IgD-negative memory B cell (primary cell): ENCODE data around the gene PABPC1L. TPM values are rescaled to one million over a fixed set of nuclear protein-coding genes. Genes with fewer than 3 reads are reported as not detected.

Experiments used
- H3K27ac Mint-ChIP-seq, 3 donors: one replicate each; pipeline ENCODE4 v1.8.0; 2020 to 2022; ENCODE audit warnings: mild to moderate bottlenecking in 3 of 3, mixed read lengths in 3 of 3, moderate library complexity in 1 of 3
- H3K27me3 Mint-ChIP-seq: one replicate; pipeline ENCODE4 v1.8.0; 2021; ENCODE audit warnings: mixed read lengths
- H3K36me3 Mint-ChIP-seq: one replicate; pipeline ENCODE4 v1.8.0; 2020; ENCODE audit warnings: mild to moderate bottlenecking, mixed read lengths
- H3K4me1 Mint-ChIP-seq, 3 donors: one replicate each; pipeline ENCODE4 v1.8.0; 2020 to 2022; ENCODE audit warnings: mixed read lengths in 3 of 3, mild to moderate bottlenecking in 1 of 3
- H3K4me3 Mint-ChIP-seq, 4 donors: one replicate each; pipeline ENCODE4 v1.8.0; 2020 to 2022; ENCODE audit warnings: mild to moderate bottlenecking in 4 of 4, mixed read lengths in 4 of 4, moderate library complexity in 3 of 4
- H3K9me3 Mint-ChIP-seq, 3 donors: one replicate each; pipeline ENCODE4 v1.8.0; 2020 to 2021; ENCODE audit warnings: mixed read lengths in 3 of 3, mild to moderate bottlenecking in 1 of 3
- polyA plus RNA-seq: library from polyadenylated mRNA; unstranded; fragments of 300-500 nt; fragmentation: Illumina TruSeq; gene quantifications from one replicate; pipeline ENCODE4 v1.2.3, GENCODE V29; 2021

The PABPC1L gene
- polyA plus RNA-seq, 1 donor from 2014 or later = 3.4 TPM

DNA sequence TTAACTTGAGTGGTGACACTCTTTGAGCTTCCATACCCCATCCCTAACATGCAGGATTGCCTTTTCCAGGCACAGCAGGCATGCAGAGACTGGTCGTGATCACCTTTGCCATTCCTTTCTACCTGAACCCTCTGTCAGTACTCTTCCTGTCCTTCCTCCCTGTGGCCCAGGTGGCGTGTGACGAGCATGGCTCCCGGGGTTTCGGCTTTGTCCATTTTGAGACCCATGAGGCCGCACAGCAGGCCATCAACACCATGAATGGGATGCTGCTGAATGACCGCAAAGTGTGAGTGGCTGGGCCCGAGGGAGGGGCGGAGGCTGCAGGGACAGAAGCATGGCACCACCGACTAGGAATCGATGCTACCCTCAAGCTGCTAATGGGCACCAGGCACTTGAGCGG lies 6.7 kb downstream of the PABPC1L start:
- no peak overlapping the region for H3K27ac Mint-ChIP-seq
- H3K36me3 Mint-ChIP-seq = peaks cover 2% of the 10 kb centered on the region
- no peaks in the 10 kb centered on the region for H3K9me3 Mint-ChIP-seq
- no peak overlapping the region for H3K4me3 Mint-ChIP-seq
- H3K4me1 Mint-ChIP-seq = peaks cover 0 to 2% (median 0%) of the 10 kb centered on the region in 3 donors
- H3K27me3 Mint-ChIP-seq = no peaks in the 10 kb centered on the region

DNA sequence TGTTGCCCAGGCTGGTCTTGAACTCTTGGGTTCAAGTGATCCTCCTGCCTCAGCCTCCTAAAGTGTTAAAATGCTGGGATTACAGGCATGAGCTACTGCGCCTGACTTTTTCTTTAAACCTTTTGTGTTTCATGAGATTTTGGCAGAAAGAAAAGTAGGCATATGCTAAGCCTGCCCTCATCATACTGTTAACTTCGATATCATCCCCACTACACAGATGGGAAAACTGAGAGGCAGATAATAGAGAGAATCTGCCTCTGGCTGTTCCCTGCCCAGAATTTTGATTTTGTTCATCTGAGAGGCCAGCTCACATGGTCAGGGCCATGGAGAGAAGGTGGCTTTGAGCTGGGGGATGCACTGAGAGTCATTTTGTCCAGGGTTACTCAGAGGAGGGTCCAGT lies 7.5 kb downstream of the PABPC1L start:
- no peak overlapping the region for H3K4me3 Mint-ChIP-seq
- no peaks in the 10 kb centered on the region for H3K27me3 Mint-ChIP-seq
- H3K9me3 Mint-ChIP-seq = no peaks in the 10 kb centered on the region
- H3K36me3 Mint-ChIP-seq = peaks cover 2% of the 10 kb centered on the region
- H3K27ac Mint-ChIP-seq = peak overlapping the region in 1 of 3 donors; percentile 77
- H3K4me1 Mint-ChIP-seq = peaks cover 0 to 1% (median 0%) of the 10 kb centered on the region in 3 donors

- Mint-ChIP-seq H3K27me3 (no peaks in the 10 kb centered on the region), H3K27ac (no peak overlapping the region), H3K9me3 (no peaks in the 10 kb centered on the region), H3K4me3 (no peak overlapping the region), H3K4me1 (peaks cover 0 to 1% (median 0%) of the 10 kb centered on the region in 3 donors), H3K36me3 (peaks cover 2% of the 10 kb centered on the region)
Observed at GRCh38 chr20:44918342-44918741, 8.5 kb downstream of the PABPC1L start.

DNA sequence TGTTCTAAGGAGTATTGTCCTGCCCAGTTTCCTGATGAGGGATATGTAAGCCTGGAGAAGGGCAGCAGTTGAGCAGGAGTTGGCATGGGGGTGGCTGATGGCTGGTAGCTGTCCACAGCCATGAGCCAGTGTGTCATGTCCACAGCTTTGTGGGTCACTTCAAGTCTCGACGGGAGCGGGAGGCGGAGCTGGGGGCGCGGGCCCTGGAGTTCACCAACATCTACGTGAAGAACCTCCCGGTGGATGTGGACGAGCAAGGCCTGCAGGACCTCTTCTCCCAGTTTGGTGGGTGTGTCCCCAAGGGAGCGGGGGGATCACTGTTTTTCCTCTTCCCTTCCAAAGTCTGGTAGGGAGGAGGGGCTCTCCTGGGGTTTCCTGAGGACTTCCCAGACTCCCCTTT lies 8.9 kb downstream of the PABPC1L start:
- H3K4me1 Mint-ChIP-seq = peaks cover 0 to 1% (median 0%) of the 10 kb centered on the region in 3 donors
- H3K9me3 Mint-ChIP-seq = no peaks in the 10 kb centered on the region
- peaks cover 2% of the 10 kb centered on the region for H3K36me3 Mint-ChIP-seq
- H3K27ac Mint-ChIP-seq = no peak overlapping the region
- H3K4me3 Mint-ChIP-seq = no peak overlapping the region
- no peaks in the 10 kb centered on the region for H3K27me3 Mint-ChIP-seq

- no peak overlapping the region for H3K27ac Mint-ChIP-seq
- H3K36me3 Mint-ChIP-seq = peaks cover 5% of the 10 kb centered on the region
- no peaks in the 10 kb centered on the region for H3K27me3 Mint-ChIP-seq
Observed at GRCh38 chr20:44921447-44921846, 11.6 kb downstream of the PABPC1L start.

GRCh38 chr20:44924541-44924940 lies 14.7 kb downstream of the PABPC1L start:
- H3K9me3 Mint-ChIP-seq = no peaks in the 10 kb centered on the region
- no peak overlapping the region for H3K4me3 Mint-ChIP-seq
- H3K4me1 Mint-ChIP-seq = no peaks in the 10 kb centered on the region
- H3K36me3 Mint-ChIP-seq = peaks cover 3% of the 10 kb centered on the region
- no peaks in the 10 kb centered on the region for H3K27me3 Mint-ChIP-seq
- H3K27ac Mint-ChIP-seq = no peak overlapping the region

More at GRCh38 chr20:44921447-44921846, 11.6 kb downstream of the PABPC1L start:
- Mint-ChIP-seq H3K4me1 (no peaks in the 10 kb centered on the region), H3K4me3 (no peak overlapping the region), H3K9me3 (no peaks in the 10 kb centered on the region)

DNA sequence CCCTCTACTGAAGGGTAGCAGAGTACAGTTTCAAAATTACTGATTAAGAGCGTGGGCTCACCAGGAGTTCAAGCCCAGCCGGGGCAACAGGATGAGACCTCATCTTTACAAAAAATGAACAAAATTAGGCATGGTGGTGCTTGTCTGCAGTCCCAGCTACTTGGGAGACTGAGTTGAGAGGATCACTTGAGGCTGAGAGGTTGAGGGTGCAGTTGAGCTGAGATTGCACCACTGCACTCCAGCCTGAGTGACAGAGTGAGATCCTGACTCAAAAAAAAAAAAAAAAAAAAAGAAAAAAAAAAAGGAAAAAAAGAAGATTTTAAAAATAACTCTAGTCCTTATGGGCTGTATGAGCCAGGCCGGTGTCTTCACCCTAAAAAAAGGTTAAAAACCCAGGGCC lies 18.7 kb downstream of the PABPC1L start:
- Mint-ChIP-seq H3K4me3 (no peak overlapping the region), H3K36me3 (peaks cover 6% of the 10 kb centered on the region), H3K9me3 (no peaks in the 10 kb centered on the region), H3K4me1 (no peaks in the 10 kb centered on the region), H3K27ac (peak overlapping the region in 1 of 3 donors; percentile 80), H3K27me3 (no peaks in the 10 kb centered on the region)

DNA sequence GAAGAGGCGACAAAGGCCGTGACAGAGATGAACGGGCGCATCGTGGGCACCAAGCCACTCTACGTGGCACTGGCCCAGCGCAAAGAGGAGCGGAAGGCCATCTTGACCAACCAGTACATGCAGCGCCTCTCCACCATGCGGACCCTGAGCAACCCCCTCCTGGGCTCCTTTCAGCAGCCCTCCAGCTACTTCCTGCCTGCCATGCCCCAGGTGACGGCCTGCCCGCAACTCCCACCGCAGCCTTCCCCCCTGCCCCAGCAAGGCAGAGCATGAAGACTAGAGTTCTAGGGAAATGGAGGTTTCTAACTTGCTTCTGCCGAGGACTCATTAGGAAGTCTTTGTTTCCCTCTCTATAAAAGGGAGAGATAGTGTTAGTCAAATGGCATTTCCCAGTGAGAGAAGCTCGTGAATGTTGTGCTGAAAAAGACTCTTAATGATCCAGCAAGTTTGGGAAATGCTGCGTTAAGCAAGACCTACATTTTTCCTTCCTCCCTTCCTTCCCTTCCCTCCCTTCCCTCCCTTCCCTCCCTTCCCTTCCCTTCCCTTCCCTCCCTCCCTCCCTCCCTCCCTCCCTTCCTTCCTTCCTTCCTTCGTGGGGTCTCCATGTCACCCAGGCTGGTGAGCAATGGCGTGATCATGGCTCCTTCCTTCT lies 20.8 kb downstream of the PABPC1L start:
- peaks cover 3% of the 10 kb centered on the region for H3K36me3 Mint-ChIP-seq
- H3K27ac Mint-ChIP-seq = no peak overlapping the region
- H3K9me3 Mint-ChIP-seq = no peaks in the 10 kb centered on the region
- H3K27me3 Mint-ChIP-seq = no peaks in the 10 kb centered on the region
- H3K4me1 Mint-ChIP-seq = no peaks in the 10 kb centered on the region
- no peak overlapping the region for H3K4me3 Mint-ChIP-seq

GRCh38 chr20:44931911-44932310 lies 22.1 kb downstream of the PABPC1L start:
- H3K4me1 Mint-ChIP-seq = no peaks in the 10 kb centered on the region
- no peaks in the 10 kb centered on the region for H3K9me3 Mint-ChIP-seq
- peaks cover 3% of the 10 kb centered on the region for H3K36me3 Mint-ChIP-seq
- H3K27me3 Mint-ChIP-seq = no peaks in the 10 kb centered on the region
- no peak overlapping the region for H3K4me3 Mint-ChIP-seq
- H3K27ac Mint-ChIP-seq = no peak overlapping the region

GRCh38 chr20:44932916-44933315 lies 23.1 kb downstream of the PABPC1L start:
- Mint-ChIP-seq H3K4me1 (no peaks in the 10 kb centered on the region), H3K27me3 (no peaks in the 10 kb centered on the region), H3K27ac (no peak overlapping the region), H3K4me3 (no peak overlapping the region), H3K9me3 (no peaks in the 10 kb centered on the region), H3K36me3 (peaks cover 3% of the 10 kb centered on the region)

DNA sequence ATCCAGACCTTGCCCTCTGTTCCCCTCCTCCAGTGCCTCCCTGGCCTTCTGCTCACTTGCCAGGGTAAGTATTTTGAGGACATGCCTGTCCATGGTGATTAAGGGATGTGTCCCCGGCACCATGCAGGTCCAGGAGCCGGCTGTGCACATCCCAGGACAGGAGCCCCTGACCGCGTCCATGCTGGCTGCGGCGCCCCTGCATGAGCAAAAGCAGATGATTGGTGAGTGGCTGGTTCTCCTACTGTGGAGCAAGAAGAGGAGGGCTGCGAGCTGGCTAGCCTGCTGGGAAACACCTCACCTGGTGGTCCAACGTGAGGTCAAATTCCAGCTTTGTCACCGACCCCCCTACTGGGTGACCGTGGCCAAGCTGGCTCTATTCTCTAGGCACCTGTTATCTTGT lies 26.6 kb downstream of the PABPC1L start:
- H3K27ac Mint-ChIP-seq = peak overlapping the region in 1 of 3 donors; percentile 87
- peaks cover 0 to 1% (median 0%) of the 10 kb centered on the region in 3 donors for H3K4me1 Mint-ChIP-seq
- H3K36me3 Mint-ChIP-seq = peaks cover 4% of the 10 kb centered on the region
- no peaks in the 10 kb centered on the region for H3K9me3 Mint-ChIP-seq
- H3K27me3 Mint-ChIP-seq = no peaks in the 10 kb centered on the region
- no peak overlapping the region for H3K4me3 Mint-ChIP-seq

DNA sequence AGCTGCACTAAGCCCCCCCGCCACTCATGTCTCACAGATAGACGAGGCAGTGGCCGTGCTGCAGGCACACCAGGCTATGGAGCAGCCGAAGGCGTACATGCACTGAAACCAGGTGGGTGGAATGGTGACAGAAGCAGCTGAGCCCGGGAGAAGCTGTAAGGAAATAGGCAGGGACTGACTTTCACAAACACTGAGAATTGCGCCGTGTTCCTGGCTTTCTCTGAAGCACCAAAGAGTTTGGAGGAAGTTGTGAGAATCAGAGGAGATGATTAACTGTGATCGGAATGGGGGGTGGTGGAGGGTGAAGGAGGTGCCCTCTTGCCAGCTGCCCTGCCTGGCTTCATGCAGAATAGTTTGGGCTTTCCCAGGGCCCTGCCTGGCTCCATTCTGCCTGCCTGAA lies 28.8 kb downstream of the PABPC1L start:
- no peaks in the 10 kb centered on the region for H3K27me3 Mint-ChIP-seq
- H3K4me3 Mint-ChIP-seq = no peak overlapping the region
- H3K36me3 Mint-ChIP-seq = peaks cover 4% of the 10 kb centered on the region
- H3K27ac Mint-ChIP-seq = peak overlapping the region in 1 of 3 donors; percentile 53
- H3K4me1 Mint-ChIP-seq = peaks cover 0 to 1% (median 0%) of the 10 kb centered on the region in 3 donors
- H3K9me3 Mint-ChIP-seq = no peaks in the 10 kb centered on the region

- no peaks in the 10 kb centered on the region for H3K27me3 Mint-ChIP-seq
- H3K27ac Mint-ChIP-seq = no peak overlapping the region
- no peak overlapping the region for H3K4me3 Mint-ChIP-seq
- no peaks in the 10 kb centered on the region for H3K9me3 Mint-ChIP-seq
- H3K4me1 Mint-ChIP-seq = peaks cover 0 to 1% (median 0%) of the 10 kb centered on the region in 3 donors
- H3K36me3 Mint-ChIP-seq = peaks cover 4% of the 10 kb centered on the region
Observed at GRCh38 chr20:44941120-44941691, 31.3 kb downstream of the PABPC1L start.

DNA sequence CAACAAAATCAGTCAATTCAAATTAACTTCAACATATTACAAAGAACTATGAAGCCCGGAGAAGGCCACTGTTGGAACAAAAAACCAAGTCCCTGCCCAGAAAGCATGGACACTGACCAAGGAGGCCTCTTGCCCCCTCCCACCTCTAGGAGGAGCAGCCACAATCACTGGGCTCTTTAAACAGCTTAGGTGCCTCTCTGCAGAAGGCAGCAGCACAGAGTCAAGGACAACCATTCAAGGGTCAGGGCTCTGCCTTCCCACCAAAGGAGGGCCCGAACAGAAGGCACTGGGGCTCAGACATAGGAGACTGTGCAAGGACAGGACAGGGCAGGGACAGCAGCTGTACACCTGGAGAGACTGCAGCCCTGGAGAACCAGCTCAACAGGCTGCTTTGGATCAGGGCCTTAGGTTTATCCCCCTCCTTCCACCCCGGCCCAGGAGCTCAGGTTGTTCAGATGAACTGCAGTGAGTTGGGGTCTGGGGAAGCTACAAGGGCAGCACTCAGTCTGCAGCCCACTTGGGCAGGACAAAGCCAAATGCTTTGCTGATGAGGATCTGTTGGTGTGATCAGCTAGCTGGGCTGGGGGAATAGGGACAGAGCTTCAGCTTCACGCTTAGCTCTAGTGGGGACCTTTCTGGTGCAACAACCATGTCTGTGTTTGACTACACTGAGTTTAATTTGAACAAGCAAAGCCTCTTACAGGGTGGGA lies 32.6 kb downstream of the PABPC1L start:
- Mint-ChIP-seq H3K27ac (peak overlapping the region in 1 of 3 donors; percentile 56), H3K9me3 (no peaks in the 10 kb centered on the region), H3K27me3 (no peaks in the 10 kb centered on the region), H3K4me3 (no peak overlapping the region), H3K36me3 (peaks cover 4% of the 10 kb centered on the region), H3K4me1 (peaks cover 1 to 5% (median 2%) of the 10 kb centered on the region in 3 donors)

GRCh38 chr20:44943828-44944227 lies 34.0 kb downstream of the PABPC1L start:
- Mint-ChIP-seq H3K4me1 (peaks cover 1 to 5% (median 2%) of the 10 kb centered on the region in 3 donors), H3K27me3 (no peaks in the 10 kb centered on the region), H3K4me3 (no peak overlapping the region), H3K9me3 (no peaks in the 10 kb centered on the region), H3K36me3 (peaks cover 4% of the 10 kb centered on the region), H3K27ac (no peak overlapping the region)
